Mesenchymal stem cell (in vitro differentiated cells and primary cell): ENCODE data around the gene TOP1.
A peak's percentile ranks its signal among the peaks of the same experiment; 100 is the strongest.

Experiments
- DNase-seq: peaks from one replicate; pipeline ENCODE4 v3.0.0-alpha.2; 2013
- H2AFZ ChIP-seq: one replicate; pipeline ENCODE4 v1.6.1; 2013; ENCODE audit warnings: low read depth, mild to moderate bottlenecking, control low read depth, inconsistent platforms, low read length, moderate library complexity
- H2AK5ac ChIP-seq: 2 replicates; pipeline ENCODE4 v1.6.1; 2013; ENCODE audit warnings: low read length, moderate library complexity, mild to moderate bottlenecking, inconsistent platforms; ENCODE audit not compliant: severe bottlenecking
- H2BK120ac ChIP-seq: one replicate; pipeline ENCODE4 v1.6.1; 2013; ENCODE audit warnings: low read depth, mild to moderate bottlenecking, inconsistent platforms, low read length, moderate library complexity
- H2BK12ac ChIP-seq, 2 experiments: one replicate each; pipeline ENCODE4 v1.6.1; 2013; ENCODE audit warnings: inconsistent platforms in 2 of 2, low read length in 2 of 2, mild to moderate bottlenecking in 2 of 2, moderate library complexity in 2 of 2, control low read depth in 1 of 2
- H2BK15ac ChIP-seq: one replicate; pipeline ENCODE4 v1.6.1; 2013; ENCODE audit warnings: mild to moderate bottlenecking, low read depth, inconsistent platforms; ENCODE audit not compliant: poor library complexity, severe bottlenecking
- H2BK5ac ChIP-seq: 2 replicates; pipeline ENCODE4 v1.6.1; 2013; ENCODE audit warnings: low read depth, mild to moderate bottlenecking, low read length, control low read depth, inconsistent platforms; ENCODE audit not compliant: poor library complexity, severe bottlenecking
- H3K14ac ChIP-seq, 2 experiments: one replicate each; pipeline ENCODE4 v1.6.1; 2013; ENCODE audit warnings: inconsistent platforms in 2 of 2, low read length in 2 of 2, control low read depth in 1 of 2, mild to moderate bottlenecking in 1 of 2, moderate library complexity in 1 of 2
- H3K18ac ChIP-seq, 2 experiments: one replicate each; pipeline ENCODE4 v1.6.1; 2013; ENCODE audit warnings: inconsistent platforms in 2 of 2, low read length in 2 of 2, control low read depth in 1 of 2, low read depth in 1 of 2, mild to moderate bottlenecking in 1 of 2
- H3K23ac ChIP-seq, 2 experiments: one replicate each; pipeline ENCODE4 v1.6.1; 2013; ENCODE audit warnings: inconsistent platforms in 2 of 2, low read length in 2 of 2, mild to moderate bottlenecking in 2 of 2, moderate library complexity in 2 of 2, control low read depth in 1 of 2
- H3K27ac ChIP-seq: 2 replicates; pipeline ENCODE4 v1.5.1; 2013; ENCODE audit warnings: mild to moderate bottlenecking, moderate library complexity, low read length, control low read depth, inconsistent platforms; ENCODE audit not compliant: poor library complexity, severe bottlenecking
- H3K27me3 ChIP-seq, 2 experiments: 2 replicates each; pipeline versions ENCODE4 v1.6.1 to v1.7.0; 2013; ENCODE audit warnings: low read length in 2 of 2, mild to moderate bottlenecking in 2 of 2, moderate library complexity in 2 of 2, control low read depth in 1 of 2, inconsistent platforms in 1 of 2; ENCODE audit not compliant: control insufficient read depth in 1 of 2, insufficient read depth in 1 of 2
- H3K36me3 ChIP-seq, 2 experiments: 2 replicates each; pipeline versions ENCODE4 v1.6.1 to v1.7.0; 2013; ENCODE audit warnings: low read length in 2 of 2, control low read depth in 1 of 2, inconsistent platforms in 1 of 2, low read depth in 1 of 2, mild to moderate bottlenecking in 1 of 2; ENCODE audit not compliant: insufficient read depth in 2 of 2, control insufficient read depth in 1 of 2
- H3K4ac ChIP-seq, 2 experiments: one replicate each; pipeline ENCODE4 v1.6.1; 2013; ENCODE audit warnings: inconsistent platforms in 2 of 2, low read length in 2 of 2, mild to moderate bottlenecking in 2 of 2, moderate library complexity in 2 of 2, control low read depth in 1 of 2, low read depth in 1 of 2
- H3K4me1 ChIP-seq: 2 replicates; pipeline ENCODE4 v1.6.1; 2013; ENCODE audit warnings: low read depth, low read length, control low read depth; ENCODE audit not compliant: control insufficient read depth, insufficient read depth
- H3K4me2 ChIP-seq: 2 replicates; pipeline ENCODE4 v1.6.1; 2013; ENCODE audit warnings: low read length, mild to moderate bottlenecking, inconsistent platforms; ENCODE audit not compliant: poor library complexity, severe bottlenecking
- H3K4me3 ChIP-seq, 2 experiments: 2 replicates each; pipeline versions ENCODE4 v1.5.1 to v1.7.0; 2013; ENCODE audit warnings: low read length in 2 of 2, mild to moderate bottlenecking in 2 of 2, control low read depth in 1 of 2, low read depth in 1 of 2; ENCODE audit not compliant: insufficient read depth in 1 of 2
- H3K79me1 ChIP-seq: replicated peaks from 2 replicates; pipeline ENCODE4 v1.6.1; 2013; ENCODE audit warnings: mild to moderate bottlenecking, control low read depth, low read length, inconsistent platforms; ENCODE audit not compliant: poor library complexity, severe bottlenecking
- H3K9ac ChIP-seq: 2 replicates; pipeline ENCODE4 v1.7.0; 2013; ENCODE audit warnings: mild to moderate bottlenecking, low read length, moderate library complexity
- H3K9me3 ChIP-seq: 2 replicates; pipeline ENCODE4 v1.7.0; 2013; ENCODE audit warnings: mild to moderate bottlenecking, low read length; ENCODE audit not compliant: control insufficient read depth
- H4K8ac ChIP-seq: one replicate; pipeline ENCODE4 v1.6.1; 2013; ENCODE audit warnings: inconsistent platforms, mild to moderate bottlenecking, low read length, moderate library complexity
- H4K91ac ChIP-seq: one replicate; pipeline ENCODE4 v1.6.1; 2013; ENCODE audit warnings: mild to moderate bottlenecking, low read length, inconsistent platforms
- WGBS: methylation state at CpG from one replicate; pipeline ENCODE4 v1.1.7; 2013; ENCODE audit warnings: mixed read lengths; 5-methylcytosine and 5-hydroxymethylcytosine counted together

TOP1 gene

GRCh38 chr20:41046716-41047115 is 18.1 kb downstream of the TOP1 start:
- Histone ChIP-seq H2AFZ (no peak overlapping the region), H3K23ac (no peak overlapping the region), H3K14ac (no peak overlapping the region), H2BK5ac (no peak overlapping the region), H3K4ac (no peak overlapping the region), H3K9me3 (no peaks in the 10 kb centered on the region), H3K79me1 (peaks cover 2% of the 10 kb centered on the region), H2BK12ac (no peak overlapping the region), H4K8ac (no peak overlapping the region), H3K4me1 (peaks cover 8% of the 10 kb centered on the region), H3K4me3 (no peak overlapping the region), H2BK120ac (no peak overlapping the region), H3K9ac (no peak overlapping the region), H4K91ac (no peak overlapping the region), H3K4me2 (no peak overlapping the region), H3K27me3 (no peaks in the 10 kb centered on the region), H2AK5ac (no peak overlapping the region), H3K27ac (no peak overlapping the region), H2BK15ac (no peak overlapping the region), H3K18ac (no peak overlapping the region), H3K36me3 (peaks cover 0 to 7% of the 10 kb centered on the region in 2 experiments)
- peak; percentile 52 for DNase-seq
- WGBS: 83% methylated on average over 2 of the region's 2 CpGs

DNA sequence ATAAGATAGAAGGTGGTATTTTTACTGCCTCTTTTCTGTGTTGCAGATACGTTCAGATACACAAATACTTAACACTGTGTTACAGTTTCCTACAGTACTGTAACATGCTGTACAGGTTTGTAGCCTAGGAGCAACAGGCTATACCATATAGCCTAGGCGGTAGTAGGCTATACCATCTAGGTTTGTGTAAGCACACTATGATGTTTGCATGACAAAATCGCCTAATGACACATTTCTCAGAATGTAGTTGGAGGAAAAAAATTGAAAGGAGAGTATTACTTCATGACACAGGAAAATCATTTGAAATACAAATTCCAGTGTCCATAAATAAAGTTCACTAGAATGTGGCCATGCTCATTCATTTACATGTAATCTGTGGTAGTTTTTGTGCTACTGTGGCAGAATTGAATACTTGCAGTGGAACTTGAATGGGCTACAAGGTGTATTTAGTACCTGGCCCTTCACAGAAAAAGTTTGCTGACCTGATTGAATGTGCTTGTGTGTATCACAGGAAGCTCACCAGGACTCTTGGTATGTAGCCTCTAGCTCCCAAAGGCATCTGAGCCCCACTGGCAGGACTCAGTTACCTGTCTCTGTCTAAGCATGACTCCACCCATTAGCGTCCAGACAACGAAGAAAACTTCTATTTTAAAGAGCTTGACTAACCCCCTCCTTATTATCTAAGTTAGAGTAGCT is 18.8 kb downstream of the TOP1 start:
- Histone ChIP-seq H2AK5ac (peak overlapping the region; percentile 74), H2BK120ac (no peak overlapping the region), H3K4me2 (peak overlapping the region; percentile 40), H2BK5ac (no peak overlapping the region), H4K8ac (no peak overlapping the region), H3K9ac (no peak overlapping the region), H3K36me3 (peaks cover 0 to 7% of the 10 kb centered on the region in 2 experiments), H3K18ac (peak overlapping the region in 1 of 2 experiments; percentile 70), H3K79me1 (peaks cover 2% of the 10 kb centered on the region), H3K27me3 (no peaks in the 10 kb centered on the region), H2BK15ac (no peak overlapping the region), H2BK12ac (no peak overlapping the region), H3K23ac (no peak overlapping the region), H3K4ac (no peak overlapping the region), H2AFZ (no peak overlapping the region), H3K4me3 (peak overlapping the region in 1 of 2 experiments; percentile 67), H3K4me1 (peaks cover 8% of the 10 kb centered on the region), H3K9me3 (no peaks in the 10 kb centered on the region), H3K14ac (no peak overlapping the region), H3K27ac (peak overlapping the region; percentile 21), H4K91ac (no peak overlapping the region)
- peak; percentile 38 for DNase-seq
- 71% methylated on average over 3 of the region's 5 CpGs for WGBS

DNA sequence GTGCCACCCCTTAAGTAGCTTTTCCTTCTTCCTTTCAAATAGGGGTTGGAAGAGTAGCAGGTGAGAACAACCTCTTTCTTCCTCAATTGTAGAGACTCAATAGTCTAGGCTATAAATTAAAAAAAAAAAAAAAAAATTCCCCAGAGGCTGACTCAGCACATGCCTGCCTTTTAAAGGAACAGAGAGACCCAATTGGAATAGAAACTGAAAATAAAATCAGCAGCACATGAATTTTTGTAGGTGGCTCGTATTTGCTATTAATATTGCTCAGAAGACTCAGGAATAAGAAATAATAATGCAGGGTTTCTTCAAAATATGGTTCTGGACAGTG is 19.3 kb downstream of the TOP1 start:
- Histone ChIP-seq H3K4me2 (peak overlapping the region; percentile 40), H4K8ac (no peak overlapping the region), H3K18ac (no peak overlapping the region), H3K9ac (peak overlapping the region; percentile 71), H3K14ac (no peak overlapping the region), H3K4me1 (peaks cover 10% of the 10 kb centered on the region), H2BK5ac (no peak overlapping the region), H2AFZ (no peak overlapping the region), H3K4me3 (peak overlapping the region in 1 of 2 experiments; percentile 67), H4K91ac (no peak overlapping the region), H2BK15ac (no peak overlapping the region), H3K9me3 (no peaks in the 10 kb centered on the region), H3K27ac (peak overlapping the region; percentile 21), H3K27me3 (no peaks in the 10 kb centered on the region), H3K23ac (no peak overlapping the region), H2BK120ac (no peak overlapping the region), H3K36me3 (peaks cover 0 to 7% of the 10 kb centered on the region in 2 experiments), H2BK12ac (no peak overlapping the region), H3K79me1 (peaks cover 2% of the 10 kb centered on the region), H3K4ac (no peak overlapping the region), H2AK5ac (no peak overlapping the region)
- DNase-seq: peak; percentile 63
- 29% methylated on average over 1 of the region's 1 CpG for WGBS

GRCh38 chr20:41048461-41049301 is 20.1 kb downstream of the TOP1 start:
- H4K91ac ChIP-seq: no peak overlapping the region
- no peaks in the 10 kb centered on the region for H3K27me3 ChIP-seq
- H2BK120ac ChIP-seq: no peak overlapping the region
- H2BK15ac ChIP-seq: no peak overlapping the region
- no peak overlapping the region for H3K23ac ChIP-seq
- H3K9ac ChIP-seq: peak overlapping the region; percentile 71
- no peak overlapping the region for H3K27ac ChIP-seq
- no peak overlapping the region for H2BK5ac ChIP-seq
- no peak overlapping the region for H2AK5ac ChIP-seq
- H3K79me1 ChIP-seq: peaks cover 2% of the 10 kb centered on the region
- no peak overlapping the region for H3K4ac ChIP-seq
- H2AFZ ChIP-seq: no peak overlapping the region
- peaks cover 0 to under 1% of the 10 kb centered on the region in 2 experiments for H3K36me3 ChIP-seq
- peak overlapping the region in 1 of 2 experiments; percentile 67 for H3K4me3 ChIP-seq
- no peak overlapping the region for H3K18ac ChIP-seq
- peaks cover 10% of the 10 kb centered on the region for H3K4me1 ChIP-seq
- no peak overlapping the region for H3K14ac ChIP-seq
- 25% methylated on average over 4 of the region's 7 CpGs for whole genome bisulfite sequencing
- no peak overlapping the region for H4K8ac ChIP-seq
- no peak for DNase-seq
- H3K4me2 ChIP-seq: no peak overlapping the region
- no peaks in the 10 kb centered on the region for H3K9me3 ChIP-seq
- no peak overlapping the region for H2BK12ac ChIP-seq
